Measurements from ENCODE around the gene SLC4A3. TPM values are rescaled to one million over a fixed set of nuclear protein-coding genes. Genes with fewer than 3 reads are reported as not detected.

Gene SLC4A3, protein sequence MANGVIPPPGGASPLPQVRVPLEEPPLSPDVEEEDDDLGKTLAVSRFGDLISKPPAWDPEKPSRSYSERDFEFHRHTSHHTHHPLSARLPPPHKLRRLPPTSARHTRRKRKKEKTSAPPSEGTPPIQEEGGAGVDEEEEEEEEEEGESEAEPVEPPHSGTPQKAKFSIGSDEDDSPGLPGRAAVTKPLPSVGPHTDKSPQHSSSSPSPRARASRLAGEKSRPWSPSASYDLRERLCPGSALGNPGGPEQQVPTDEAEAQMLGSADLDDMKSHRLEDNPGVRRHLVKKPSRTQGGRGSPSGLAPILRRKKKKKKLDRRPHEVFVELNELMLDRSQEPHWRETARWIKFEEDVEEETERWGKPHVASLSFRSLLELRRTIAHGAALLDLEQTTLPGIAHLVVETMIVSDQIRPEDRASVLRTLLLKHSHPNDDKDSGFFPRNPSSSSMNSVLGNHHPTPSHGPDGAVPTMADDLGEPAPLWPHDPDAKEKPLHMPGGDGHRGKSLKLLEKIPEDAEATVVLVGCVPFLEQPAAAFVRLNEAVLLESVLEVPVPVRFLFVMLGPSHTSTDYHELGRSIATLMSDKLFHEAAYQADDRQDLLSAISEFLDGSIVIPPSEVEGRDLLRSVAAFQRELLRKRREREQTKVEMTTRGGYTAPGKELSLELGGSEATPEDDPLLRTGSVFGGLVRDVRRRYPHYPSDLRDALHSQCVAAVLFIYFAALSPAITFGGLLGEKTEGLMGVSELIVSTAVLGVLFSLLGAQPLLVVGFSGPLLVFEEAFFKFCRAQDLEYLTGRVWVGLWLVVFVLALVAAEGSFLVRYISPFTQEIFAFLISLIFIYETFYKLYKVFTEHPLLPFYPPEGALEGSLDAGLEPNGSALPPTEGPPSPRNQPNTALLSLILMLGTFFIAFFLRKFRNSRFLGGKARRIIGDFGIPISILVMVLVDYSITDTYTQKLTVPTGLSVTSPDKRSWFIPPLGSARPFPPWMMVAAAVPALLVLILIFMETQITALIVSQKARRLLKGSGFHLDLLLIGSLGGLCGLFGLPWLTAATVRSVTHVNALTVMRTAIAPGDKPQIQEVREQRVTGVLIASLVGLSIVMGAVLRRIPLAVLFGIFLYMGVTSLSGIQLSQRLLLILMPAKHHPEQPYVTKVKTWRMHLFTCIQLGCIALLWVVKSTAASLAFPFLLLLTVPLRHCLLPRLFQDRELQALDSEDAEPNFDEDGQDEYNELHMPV
- 6.8 and 9.2 TPM in 2 replicates for total RNA-seq (2014; rRNA removed; shearing (Covaris generic))

DNA sequence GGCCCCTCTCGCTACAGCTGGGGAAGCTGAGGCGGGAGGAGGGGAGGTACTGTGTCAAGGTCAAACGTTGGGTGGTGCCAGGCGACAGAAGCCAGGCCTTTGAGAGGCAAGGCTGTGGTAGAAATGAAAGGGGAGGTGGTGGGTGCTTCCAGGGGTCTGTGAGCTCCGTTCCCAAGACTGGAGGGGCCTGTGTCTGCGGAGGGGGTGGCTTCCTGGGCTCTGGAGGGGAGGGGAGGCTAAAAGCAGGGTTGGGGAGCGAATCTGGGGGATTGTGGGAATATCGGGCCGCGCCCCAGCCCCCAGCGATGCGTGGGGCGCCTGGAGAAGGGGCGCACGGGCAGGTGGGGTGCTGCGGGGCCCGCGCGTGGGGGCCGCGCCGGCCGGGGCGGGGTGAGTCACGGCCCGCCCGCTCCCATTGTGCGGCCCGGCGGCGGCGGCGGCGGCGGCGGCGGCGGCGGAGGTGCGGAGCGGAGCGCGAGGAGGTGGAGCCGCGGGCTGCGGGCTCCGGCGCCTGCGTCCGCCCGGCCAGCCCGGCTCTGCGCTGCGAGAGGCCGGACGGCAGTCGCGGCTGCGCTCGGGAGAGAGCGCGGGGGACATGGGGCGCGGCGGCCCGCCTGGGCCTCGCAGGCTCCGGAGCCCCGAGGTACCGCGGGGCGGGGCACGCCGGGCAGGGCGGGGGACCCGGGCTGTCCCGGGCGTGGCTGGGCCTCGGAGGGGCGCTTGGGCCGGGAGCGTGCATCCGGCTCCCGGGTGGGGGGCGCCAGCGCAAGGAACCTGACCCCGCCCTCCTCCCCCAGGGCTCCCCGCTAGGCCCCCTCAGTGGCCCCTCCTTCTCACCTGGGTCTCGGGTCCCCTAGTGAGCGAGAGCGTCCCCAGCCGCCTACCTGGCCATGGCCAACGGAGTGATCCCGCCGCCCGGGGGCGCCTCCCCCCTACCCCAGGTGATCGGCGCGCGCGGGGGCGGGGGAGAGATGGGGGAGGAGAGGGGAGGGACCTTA, at the start of gene SLC4A3:
Gene SLC4A3, plus strand, starts transcription at position 528 of the 998 bp plus-strand sequence. Its CDS starts 363 bp downstream, at position 891.

DNA sequence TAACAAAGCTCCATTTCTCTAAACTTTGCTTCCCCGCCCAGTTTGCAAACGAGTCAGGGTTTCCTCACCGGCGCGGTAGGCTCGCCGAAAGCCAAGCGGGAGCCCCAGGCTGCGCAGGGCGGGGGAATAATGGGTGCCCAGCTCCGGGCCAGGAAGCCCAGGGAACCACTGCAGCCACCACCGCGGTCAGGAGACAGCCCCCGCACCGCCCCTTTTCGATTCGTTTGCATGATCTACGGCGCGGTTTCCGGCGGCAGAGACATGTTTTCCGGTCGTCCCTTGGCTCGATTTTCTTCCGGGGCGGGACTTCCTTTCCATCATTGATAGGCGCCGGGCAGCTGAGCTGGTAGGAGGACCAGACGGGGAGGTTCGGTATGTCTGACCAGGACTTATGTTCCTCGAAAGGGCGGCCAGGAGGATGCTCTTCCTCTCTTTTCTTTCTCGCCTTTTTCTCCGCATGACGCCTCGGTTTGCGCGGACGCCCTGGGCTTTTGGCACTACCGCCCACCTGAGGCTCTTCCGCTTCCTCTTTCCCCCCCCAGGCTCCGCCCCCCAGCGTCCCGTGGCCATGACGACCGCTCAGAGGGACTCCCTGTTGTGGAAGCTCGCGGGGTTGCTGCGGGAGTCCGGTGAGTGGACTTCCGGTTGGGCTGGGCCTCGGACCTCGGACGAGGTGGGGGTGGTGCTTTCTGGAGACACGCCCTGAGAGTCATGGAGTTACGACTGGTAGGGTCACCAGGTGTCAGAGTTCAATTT, 29.7 kb upstream of the SLC4A3 start, which contains the start of gene STK11IP:
Gene STK11IP, plus strand, starts transcription at position 306 of the 756 bp plus-strand sequence. Its CDS starts 263 bp downstream, at position 569.

Small RNA genes lying within 50 kb of the gene (small RNA-seq; reads per million reads assigned to genes)
- gene RN7SKP213: 0.29 reads per million

Other genes with a start within 250 kb of the SLC4A3 start
- 33.4 and 47.8 TPM in 2 replicates for gene DNPEP, start 239.7 kb upstream of the SLC4A3 start, total RNA-seq (2014; rRNA removed; shearing (Covaris generic))
- not detected in 2 replicates for gene DES, start 209.3 kb upstream of the SLC4A3 start, total RNA-seq (2014; rRNA removed; shearing (Covaris generic))
- 8.8 and 14.3 TPM in 2 replicates for gene SPEG, start 192.8 kb upstream of the SLC4A3 start, total RNA-seq (2014; rRNA removed; shearing (Covaris generic))
- 21.9 and 27.4 TPM in 2 replicates for gene GMPPA, start 128.7 kb upstream of the SLC4A3 start, total RNA-seq (2014; rRNA removed; shearing (Covaris generic))
- gene ASIC4, start 113.1 kb upstream of the SLC4A3 start, total RNA-seq (2014; rRNA removed; shearing (Covaris generic)): 0.11 and 0.15 TPM in 2 replicates
- gene CHPF, start 83.8 kb upstream of the SLC4A3 start, total RNA-seq (2014; rRNA removed; shearing (Covaris generic)): 106 and 121 TPM in 2 replicates
- 4.2 and 4.3 TPM in 2 replicates for gene TMEM198, start 83.6 kb upstream of the SLC4A3 start, total RNA-seq (2014; rRNA removed; shearing (Covaris generic))
- gene OBSL1, start 56.1 kb upstream of the SLC4A3 start, total RNA-seq (2014; rRNA removed; shearing (Covaris generic)): 98.6 and 102 TPM in 2 replicates
- gene INHA, start 55.3 kb upstream of the SLC4A3 start, total RNA-seq (2014; rRNA removed; shearing (Covaris generic)): 0.83 and 1.7 TPM in 2 replicates
- gene STK11IP, start 29.8 kb upstream of the SLC4A3 start, total RNA-seq (2014; rRNA removed; shearing (Covaris generic)): 26.5 and 31.3 TPM in 2 replicates

All from A375 (cell line).